ENCODE results near the gene FSTL5.

Gene FSTL5

DNA sequence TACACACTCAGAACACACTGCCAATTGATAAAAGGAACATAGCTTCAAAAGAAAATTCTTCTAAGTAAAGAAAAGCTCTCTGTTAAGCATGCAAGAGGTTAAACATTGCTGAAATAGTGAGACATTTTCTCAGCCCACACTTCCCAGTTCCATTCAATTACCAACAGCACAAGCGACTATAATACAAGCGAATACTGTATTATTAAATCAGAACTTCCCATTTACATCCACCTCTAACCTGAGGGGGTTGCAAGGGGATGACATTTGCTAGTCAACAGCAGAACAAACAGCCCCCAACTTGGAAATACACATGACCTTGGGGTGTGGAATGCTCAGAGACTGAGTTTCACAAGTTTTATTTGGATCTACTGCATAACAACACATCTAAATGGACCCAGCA, 1.1 kb downstream of the FSTL5 start:
- Histone ChIP-seq H3K36me3 (no peaks in the 10 kb centered on the region), H3K27me3 (peaks cover 33% of the 10 kb centered on the region), H3K4me3 (ENCODE audit: low read depth in 1 of 2, low read length in 1 of 2) (no peak overlapping the region), H3K9me3 (no peaks in the 10 kb centered on the region), H3K4me1 (ENCODE audit: control insufficient read depth in 1 of 2, insufficient read depth in 1 of 2, low read depth in 1 of 2, low read length in 1 of 2) (no peaks in the 10 kb centered on the region), H3K27ac (no peak overlapping the region)
- TF ChIP-seq CTCF (IDR thresholded peaks at IDR 0.05): no peak

GRCh38 chr4:162157241-162157640, 6.6 kb downstream of the FSTL5 start:
- no peaks in the 10 kb centered on the region for H3K27me3 ChIP-seq
- TF ChIP-seq CTCF (IDR thresholded peaks at IDR 0.05): no peak
- no peaks in the 10 kb centered on the region for H3K36me3 ChIP-seq
- no peaks in the 10 kb centered on the region for H3K9me3 ChIP-seq
- H3K4me3 ChIP-seq (ENCODE audit: low read depth in 1 of 2, low read length in 1 of 2): no peak overlapping the region
- no peak overlapping the region for H3K27ac ChIP-seq
- H3K4me1 ChIP-seq (ENCODE audit: control insufficient read depth in 1 of 2, insufficient read depth in 1 of 2, low read depth in 1 of 2, low read length in 1 of 2): no peaks in the 10 kb centered on the region

DNA sequence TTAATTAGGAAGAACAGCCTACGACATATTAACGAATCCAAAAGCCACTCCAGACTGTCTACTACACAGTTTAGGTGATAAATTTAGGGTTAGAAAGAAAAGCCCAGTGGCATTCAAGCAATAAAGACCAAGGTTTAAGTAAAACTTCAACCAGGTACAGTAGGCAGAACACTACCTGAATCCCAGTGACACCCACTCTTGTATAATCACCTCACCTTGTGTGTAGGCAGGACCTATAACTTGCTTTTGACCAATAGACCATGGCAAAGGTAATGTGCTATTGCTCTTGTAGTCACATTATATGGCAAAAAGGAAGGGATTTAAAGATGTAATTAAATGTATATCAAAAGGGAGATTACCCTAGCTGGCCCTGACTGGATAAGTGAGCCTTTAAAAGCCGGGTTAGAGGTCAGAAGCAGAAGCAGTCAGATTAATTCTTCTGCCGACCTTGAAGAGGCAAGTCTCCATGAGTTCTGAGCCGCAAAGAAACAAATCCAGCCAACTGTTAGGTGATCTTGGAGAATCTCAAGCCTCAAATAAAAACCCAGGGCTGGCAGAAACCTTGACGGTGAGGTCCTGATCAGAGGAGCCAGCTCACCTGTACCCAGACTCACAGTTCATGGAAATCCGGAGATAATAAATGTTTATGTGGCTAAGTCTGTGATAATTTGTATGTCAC, 8.8 kb downstream of the FSTL5 start:
- TF ChIP-seq CTCF (IDR thresholded peaks at IDR 0.05): no peak
- no peak overlapping the region for H3K27ac ChIP-seq
- H3K9me3 ChIP-seq: no peaks in the 10 kb centered on the region
- no peaks in the 10 kb centered on the region for H3K4me1 ChIP-seq (ENCODE audit: control insufficient read depth in 1 of 2, insufficient read depth in 1 of 2, low read depth in 1 of 2, low read length in 1 of 2)
- no peaks in the 10 kb centered on the region for H3K27me3 ChIP-seq
- H3K36me3 ChIP-seq: no peaks in the 10 kb centered on the region
- no peak overlapping the region for H3K4me3 ChIP-seq (ENCODE audit: low read depth in 1 of 2, low read length in 1 of 2)

DNA sequence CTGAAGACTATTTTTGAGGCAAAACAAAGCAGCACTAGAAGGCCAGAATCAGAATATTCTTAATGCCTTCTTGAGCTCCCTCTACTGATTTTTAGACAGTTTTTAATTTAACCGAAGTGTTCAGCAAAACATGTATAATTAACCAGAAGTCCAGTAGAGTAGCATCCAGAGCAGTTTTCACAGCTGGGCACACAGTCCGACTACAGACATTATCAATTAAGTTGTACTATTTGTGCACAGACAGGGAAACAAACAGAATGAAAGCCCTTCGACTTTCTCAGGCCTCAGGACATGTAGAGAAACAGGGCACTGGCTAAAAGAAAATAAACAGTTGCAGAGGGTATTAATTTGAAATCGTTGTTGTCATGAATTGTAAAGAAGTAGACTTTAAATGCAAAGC, 11.9 kb downstream of the FSTL5 start:
- no peak overlapping the region for H3K4me3 ChIP-seq (ENCODE audit: low read depth in 1 of 2, low read length in 1 of 2)
- H3K27me3 ChIP-seq: no peaks in the 10 kb centered on the region
- H3K27ac ChIP-seq: no peak overlapping the region
- H3K4me1 ChIP-seq (ENCODE audit: control insufficient read depth in 1 of 2, insufficient read depth in 1 of 2, low read depth in 1 of 2, low read length in 1 of 2): no peaks in the 10 kb centered on the region
- no peak for TF ChIP-seq CTCF (IDR thresholded peaks at IDR 0.05)
- H3K36me3 ChIP-seq: no peaks in the 10 kb centered on the region
- no peaks in the 10 kb centered on the region for H3K9me3 ChIP-seq

- no peaks in the 10 kb centered on the region for H3K27me3 ChIP-seq
- H3K4me1 ChIP-seq (ENCODE audit: control insufficient read depth in 1 of 2, insufficient read depth in 1 of 2, low read depth in 1 of 2, low read length in 1 of 2): no peaks in the 10 kb centered on the region
- TF ChIP-seq CTCF (IDR thresholded peaks at IDR 0.05): no peak
- no peak overlapping the region for H3K4me3 ChIP-seq (ENCODE audit: low read depth in 1 of 2, low read length in 1 of 2)
- H3K27ac ChIP-seq: no peak overlapping the region
- H3K36me3 ChIP-seq: no peaks in the 10 kb centered on the region
- no peaks in the 10 kb centered on the region for H3K9me3 ChIP-seq
Measured at GRCh38 chr4:162151386-162151785, 12.4 kb downstream of the FSTL5 start.
